ENCODE measurements around the gene HIVEP2.

Gene HIVEP2

GRCh38 chr6:142823256-142823902, 121.6 kb downstream of the HIVEP2 start:
- DNase-seq (ENCODE audit: extremely low read depth in 1 of 2, low read depth in 1 of 2): no peak

GRCh38 chr6:142822842-142823241, 122.1 kb downstream of the HIVEP2 start:
- no peak for DNase-seq (ENCODE audit: extremely low read depth in 1 of 2, low read depth in 1 of 2)

DNA sequence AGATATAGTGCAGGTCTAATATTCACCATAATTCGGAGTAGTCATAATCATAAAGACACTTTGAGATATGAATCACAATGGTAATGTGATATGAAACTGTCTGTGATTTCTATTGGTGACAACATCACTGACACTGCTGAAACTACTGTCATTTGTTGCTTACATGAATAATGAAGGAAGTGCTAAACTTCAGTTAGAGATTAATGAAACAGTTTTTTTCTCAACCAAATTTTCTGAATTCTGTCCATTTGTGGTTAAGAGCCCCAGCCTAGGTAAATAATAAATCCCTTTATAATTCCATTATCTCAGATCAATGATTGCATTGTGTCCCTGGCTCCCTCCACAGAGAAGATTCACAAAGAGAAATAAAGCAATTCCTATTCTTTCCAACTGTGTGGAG, 122.6 kb downstream of the HIVEP2 start:
- no peak for DNase-seq (ENCODE audit: extremely low read depth in 1 of 2, low read depth in 1 of 2)

DNA sequence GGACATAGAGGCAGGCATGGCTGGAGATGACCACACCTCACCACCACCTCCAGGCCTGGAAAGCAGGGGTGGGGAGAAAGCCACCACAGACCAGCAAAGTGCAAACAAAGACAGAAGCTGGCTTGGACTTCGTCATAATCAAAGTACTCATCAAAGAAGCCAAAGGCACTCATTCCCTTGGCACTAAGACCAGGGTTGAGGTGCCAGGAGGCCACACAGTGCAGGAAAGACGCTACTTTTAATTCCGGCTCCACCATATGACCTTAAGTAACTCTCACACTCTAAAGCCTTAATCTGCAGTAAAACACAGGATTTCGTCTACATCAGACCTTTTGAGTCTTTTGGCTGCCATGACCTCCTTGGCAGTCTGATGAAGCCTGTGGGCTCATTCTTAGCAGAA, 123.1 kb downstream of the HIVEP2 start:
- no peak for DNase-seq (ENCODE audit: extremely low read depth in 1 of 2, low read depth in 1 of 2)

DNA sequence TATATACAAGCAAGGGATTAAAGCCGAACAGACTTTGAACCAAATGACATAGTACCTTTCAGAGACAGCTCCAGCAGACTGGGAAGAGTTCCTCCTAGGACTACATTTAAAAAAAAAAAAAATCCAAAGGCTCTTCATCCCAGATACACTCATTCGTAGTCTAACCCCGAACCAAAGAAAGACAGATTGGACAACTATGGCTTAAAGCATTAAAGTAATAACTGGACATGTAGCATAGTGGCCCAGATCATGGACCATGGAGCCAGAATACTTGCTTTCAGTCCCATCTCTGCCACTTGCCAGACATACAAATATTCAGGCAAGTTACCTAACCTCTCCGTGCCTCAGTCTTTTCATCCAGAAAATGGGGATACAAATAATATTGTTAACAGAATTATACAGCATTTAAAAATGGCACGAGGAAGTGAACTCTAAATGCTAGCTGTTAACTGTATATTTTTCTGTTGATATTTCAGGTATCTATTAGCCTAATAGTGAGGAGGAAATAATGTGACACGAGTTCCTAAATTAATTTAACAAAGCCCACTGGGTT, 123.7 kb downstream of the HIVEP2 start:
- no peak for DNase-seq (ENCODE audit: extremely low read depth in 1 of 2, low read depth in 1 of 2)

GRCh38 chr6:142820338-142821051, 124.5 kb downstream of the HIVEP2 start:
- DNase-seq (ENCODE audit: extremely low read depth in 1 of 2, low read depth in 1 of 2): no peak

GRCh38 chr6:142819603-142820337, 125.2 kb downstream of the HIVEP2 start:
- DNase-seq (ENCODE audit: extremely low read depth in 1 of 2, low read depth in 1 of 2): peak in 1 of 2 donors; percentile 8

DNA sequence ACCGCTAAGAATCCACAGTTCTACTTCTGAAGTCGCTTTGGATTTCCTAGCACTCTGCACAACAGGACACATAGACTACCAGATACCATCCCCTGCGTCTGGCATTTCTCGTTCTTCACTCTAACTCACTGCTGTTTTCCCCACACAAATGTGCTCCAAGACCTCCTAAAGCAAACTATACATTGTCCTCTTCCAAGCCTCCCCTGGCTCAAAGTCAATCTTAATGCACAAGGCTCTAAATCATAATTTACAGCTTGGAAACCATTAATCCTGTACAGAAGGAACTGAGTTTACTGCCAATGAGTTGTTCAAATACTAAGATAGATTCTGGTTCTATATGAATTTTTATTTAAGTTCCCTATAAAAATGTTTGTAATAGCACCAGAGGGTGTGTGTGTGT, 128.5 kb downstream of the HIVEP2 start:
- DNase-seq (ENCODE audit: extremely low read depth in 1 of 2, low read depth in 1 of 2): no peak

- no peak for DNase-seq (ENCODE audit: extremely low read depth in 1 of 2, low read depth in 1 of 2)
Observed at GRCh38 chr6:142816031-142816430, 128.9 kb downstream of the HIVEP2 start.

- DNase-seq (ENCODE audit: extremely low read depth in 1 of 2, low read depth in 1 of 2): no peak
Observed at GRCh38 chr6:142811923-142812322, 133.1 kb downstream of the HIVEP2 start.

GRCh38 chr6:142810952-142811514, 133.9 kb downstream of the HIVEP2 start:
- no peak for DNase-seq (ENCODE audit: extremely low read depth in 1 of 2, low read depth in 1 of 2)

GRCh38 chr6:142809947-142810346, 135.0 kb downstream of the HIVEP2 start:
- no peak for DNase-seq (ENCODE audit: extremely low read depth in 1 of 2, low read depth in 1 of 2)

DNA sequence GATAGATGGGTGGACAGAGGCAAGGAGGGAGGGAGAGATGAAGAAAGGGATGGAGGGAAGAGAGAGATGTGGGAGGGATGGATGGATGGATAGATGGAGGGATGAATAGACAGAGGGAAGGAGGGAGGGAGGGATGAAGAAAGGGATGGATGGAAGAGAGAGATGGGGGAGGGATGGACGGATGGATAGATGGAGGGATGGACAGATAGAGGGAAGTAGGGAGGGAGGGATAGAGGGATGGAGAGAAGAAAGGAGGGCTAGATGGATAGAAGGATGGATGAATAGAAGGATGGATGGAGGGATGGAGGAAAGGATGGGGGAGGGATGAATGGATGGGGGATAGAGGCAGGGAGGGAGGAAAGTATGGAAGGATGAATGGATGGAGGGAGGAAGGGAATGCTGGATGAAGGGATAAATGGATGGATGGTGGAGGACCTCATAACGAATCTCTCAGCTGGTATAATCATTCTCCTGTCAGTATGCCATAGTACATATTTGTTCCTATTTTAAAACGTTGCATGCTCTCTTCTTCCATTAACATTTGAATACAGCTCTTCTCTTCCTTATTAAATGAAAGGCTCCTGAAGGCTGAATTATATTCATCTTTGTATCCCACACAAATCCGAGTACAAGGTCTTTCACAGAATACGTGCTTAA, 136.4 kb downstream of the HIVEP2 start:
- DNase-seq (ENCODE audit: extremely low read depth in 1 of 2, low read depth in 1 of 2): no peak

- no peak for DNase-seq (ENCODE audit: extremely low read depth in 1 of 2, low read depth in 1 of 2)
Observed at GRCh38 chr6:142805042-142805441, 139.9 kb downstream of the HIVEP2 start.

DNA sequence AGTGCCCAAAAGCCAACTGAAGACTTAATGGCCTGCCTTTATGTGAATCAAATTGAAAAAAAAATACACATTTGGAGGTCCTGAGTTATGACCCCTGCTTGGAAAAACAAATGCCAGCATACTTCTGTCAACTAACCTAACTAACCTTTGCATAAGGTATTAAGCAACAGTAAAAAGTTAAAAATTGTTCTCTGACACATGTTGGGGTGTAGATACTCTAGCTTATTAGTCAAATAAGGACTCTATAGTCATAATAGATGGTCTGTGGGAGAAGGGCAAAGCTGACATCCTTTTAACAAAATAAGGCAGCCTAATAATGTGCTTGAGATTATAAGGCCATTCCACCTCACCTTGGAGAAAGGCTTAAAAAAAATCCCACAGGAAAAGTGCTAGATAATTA, 140.5 kb downstream of the HIVEP2 start:
- no peak for DNase-seq (ENCODE audit: extremely low read depth in 1 of 2, low read depth in 1 of 2)

DNA sequence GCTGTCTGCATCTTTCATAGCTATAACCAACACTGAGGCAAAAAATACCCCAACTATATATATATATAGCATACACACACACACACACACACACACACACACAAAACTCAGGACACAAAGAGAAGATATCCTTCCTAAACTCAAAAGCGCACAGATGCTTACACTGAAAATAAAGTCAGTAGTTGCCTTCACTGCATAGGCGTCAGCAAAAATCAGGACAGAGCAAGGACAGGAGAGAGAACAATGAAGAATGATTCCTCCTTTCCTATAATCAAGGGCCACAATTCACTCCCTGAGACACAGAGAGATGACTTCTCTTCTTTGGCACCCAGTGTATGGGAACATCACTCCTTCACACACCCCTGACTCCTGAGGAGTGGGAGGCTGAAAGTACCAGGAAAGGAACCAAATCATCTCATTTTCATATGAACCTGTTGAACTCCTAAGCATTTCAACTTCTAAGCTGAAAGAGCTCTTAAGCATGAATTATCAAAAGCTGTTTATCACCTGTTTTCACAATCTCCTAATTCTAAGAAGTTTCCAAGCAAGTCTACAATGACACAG, 141.4 kb downstream of the HIVEP2 start:
- no peak for DNase-seq (ENCODE audit: extremely low read depth in 1 of 2, low read depth in 1 of 2)

- DNase-seq (ENCODE audit: extremely low read depth in 1 of 2, low read depth in 1 of 2): no peak
Observed at GRCh38 chr6:142803032-142803431, 141.9 kb downstream of the HIVEP2 start.

GRCh38 chr6:142802124-142802523, 142.9 kb downstream of the HIVEP2 start:
- no peak for DNase-seq (ENCODE audit: extremely low read depth in 1 of 2, low read depth in 1 of 2)

GRCh38 chr6:142800240-142800639, 144.7 kb downstream of the HIVEP2 start:
- DNase-seq (ENCODE audit: extremely low read depth in 1 of 2, low read depth in 1 of 2): no peak

DNA sequence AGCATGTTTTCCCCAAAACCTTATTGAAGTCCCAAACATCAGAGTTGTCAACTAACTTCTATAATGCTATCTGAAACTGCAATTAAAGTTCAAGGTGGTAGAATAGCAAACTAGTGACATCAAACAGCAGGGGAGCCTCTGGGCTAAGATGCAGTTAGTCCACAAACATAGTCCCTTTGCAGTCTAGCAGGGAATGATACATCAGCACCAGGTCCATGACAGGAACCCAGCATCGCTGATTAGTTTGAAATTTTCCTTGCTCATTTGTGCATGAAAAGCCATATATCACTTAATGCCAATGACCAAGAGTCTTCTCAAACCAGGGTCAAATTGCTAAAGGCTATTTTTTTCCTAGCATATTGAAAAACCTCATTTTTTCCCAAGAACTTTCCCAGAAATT, 145.3 kb downstream of the HIVEP2 start:
- DNase-seq (ENCODE audit: extremely low read depth in 1 of 2, low read depth in 1 of 2): no peak

DNA sequence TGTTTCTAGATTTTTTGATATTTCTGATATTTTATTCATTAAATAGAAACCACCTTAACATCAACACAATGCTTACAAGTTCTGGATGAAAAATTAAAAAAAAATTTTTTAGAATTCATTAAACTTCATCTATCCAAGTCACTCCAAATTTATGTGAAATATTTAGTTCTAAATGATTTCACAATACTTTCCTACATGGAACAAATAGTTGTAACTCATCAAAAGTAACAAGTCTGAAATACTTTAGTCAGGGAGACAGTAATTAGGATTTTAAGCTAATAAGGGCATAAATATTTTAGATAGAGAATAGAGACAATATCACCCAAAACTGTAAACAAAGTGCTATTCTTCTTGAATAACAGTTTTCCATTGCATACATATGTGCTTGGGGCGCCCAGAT, 147.8 kb downstream of the HIVEP2 start:
- DNase-seq (ENCODE audit: extremely low read depth in 1 of 2, low read depth in 1 of 2): no peak
